Fibroblast of lung (primary cell): ENCODE results near the gene DBH. TPM values are rescaled to one million over a fixed set of nuclear protein-coding genes. Genes with fewer than 3 reads are reported as not detected.

Experiments used
- DNase-seq, 2 donors: peaks; one replicate each; pipeline versions ENCODE4 v3.0.0 to v3.0.0-alpha.2; 2010; ENCODE audit warnings: low read depth in 2 of 2
- H2AFZ ChIP-seq: 2 replicates; pipeline ENCODE4 v1.5.1; 2012; ENCODE audit warnings: low read length, control low read depth, inconsistent platforms
- H3K27ac ChIP-seq: 2 replicates; pipeline ENCODE4 v1.5.1; 2011; ENCODE audit warnings: low read length, control low read depth; ENCODE audit not compliant: insufficient read depth
- H3K27me3 ChIP-seq: 2 replicates; pipeline ENCODE4 v1.5.1; 2011; ENCODE audit warnings: mild to moderate bottlenecking, low read length; ENCODE audit not compliant: control insufficient read depth, insufficient read depth
- H3K36me3 ChIP-seq: 2 replicates; pipeline ENCODE4 v1.5.1; 2011; ENCODE audit warnings: low read length; ENCODE audit not compliant: control insufficient read depth, insufficient read depth
- H3K4me1 ChIP-seq: 2 replicates; pipeline ENCODE4 v1.5.1; 2011; ENCODE audit warnings: low read length; ENCODE audit not compliant: control insufficient read depth, insufficient read depth; ENCODE audit errors: extremely low read depth
- H3K4me2 ChIP-seq: 2 replicates; pipeline ENCODE4 v1.5.1; 2011; ENCODE audit warnings: low read length, control low read depth; ENCODE audit not compliant: insufficient read depth; ENCODE audit errors: extremely low read depth
- H3K4me3 ChIP-seq, 4 experiments: fragments of 200-600 bp in 1 of 4; sonication (generic) in 1 of 4; replicated peaks in 1 of 4; 2 replicates each; pipeline ENCODE4 v1.5.1; 2011 to 2016; ENCODE audit warnings: low read length in 4 of 4, low read depth in 3 of 4, mild to moderate bottlenecking in 3 of 4, control low read depth in 2 of 4, inconsistent platforms in 1 of 4, mixed read lengths in 1 of 4; ENCODE audit not compliant: insufficient read depth in 1 of 4; ENCODE audit errors: control extremely low read depth in 1 of 4
- H3K79me2 ChIP-seq: 2 replicates; pipeline ENCODE4 v1.5.1; 2012; ENCODE audit warnings: mild to moderate bottlenecking, low read length, inconsistent platforms; ENCODE audit not compliant: control insufficient read depth, insufficient read depth
- H3K9ac ChIP-seq: 2 replicates; pipeline ENCODE4 v1.5.1; 2011; ENCODE audit warnings: mild to moderate bottlenecking, low read length, control low read depth; ENCODE audit not compliant: insufficient read depth
- H3K9me3 ChIP-seq: 2 replicates; pipeline ENCODE4 v1.5.1; 2012; ENCODE audit warnings: low read depth, low read length; ENCODE audit not compliant: control insufficient read depth, insufficient read depth
- H4K20me1 ChIP-seq: 2 replicates; pipeline ENCODE4 v1.5.1; 2011; ENCODE audit warnings: low read length; ENCODE audit not compliant: control insufficient read depth, insufficient read depth; ENCODE audit errors: extremely low read depth
- EZH2 ChIP-seq: IDR thresholded peaks from 2 replicates; pipeline ENCODE4 v1.5.1; 2012; ENCODE audit warnings: low read length, control low read depth, mild to moderate bottlenecking; ENCODE audit errors: missing control alignments
- polyA plus RNA-seq, 2 donors: library from polyadenylated mRNA; depleted of rRNA in 1 of 2; stranded (reverse) in 1 of 2; unstranded in 1 of 2; fragments of >200 nt; gene quantifications; 2 replicates each; pipeline ENCODE4 v1.2.1, GENCODE V29; 2011 to 2012; ENCODE audit warnings: missing spikeins in 1 of 2
- total RNA-seq: library from RNA; depleted of rRNA; stranded (reverse); fragments of >200 nt; gene quantifications from 2 replicates; pipeline ENCODE4 v1.2.1, GENCODE V29; 2014
- TF ChIP-seq, protein P1 (sequence below), 2 donors: IDR thresholded peaks in 1 of 2; conservative IDR thresholded peaks in 1 of 2; 1 replicate in 1 of 2; 2 replicates in 1 of 2; pipeline ENCODE4 v1.5.1; 2011 to 2012; ENCODE audit warnings: low read length in 2 of 2, control low read depth in 1 of 2, inconsistent platforms in 1 of 2, low read depth in 1 of 2, mild to moderate bottlenecking in 1 of 2

The DBH gene
- total and polyA plus RNA-seq, 2 donors (not counting 1 experiment from before 2014, with no cell fraction given), result not detected

DNA sequence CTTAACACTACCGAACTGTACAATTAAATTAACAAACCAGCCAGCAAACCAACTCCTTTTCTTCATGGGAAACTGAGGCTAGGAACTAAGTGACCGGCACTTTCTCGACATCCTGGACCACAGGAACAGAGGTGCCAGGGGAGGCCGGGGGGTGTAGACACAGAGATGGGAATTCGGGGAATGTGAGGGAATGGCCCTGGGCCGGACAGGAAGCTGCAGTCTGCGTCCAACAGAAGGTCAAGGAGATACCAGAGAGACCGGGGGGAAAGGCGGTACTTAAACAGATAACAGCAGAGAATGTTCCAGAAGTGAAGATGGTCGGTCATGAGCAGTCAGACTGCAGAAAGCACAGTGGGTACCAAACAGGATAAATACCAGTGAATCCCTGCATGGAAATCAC lies 40.3 kb downstream of the DBH start:
- no peaks in the 10 kb centered on the region for H3K27me3 ChIP-seq
- H3K79me2 ChIP-seq, result no peaks in the 10 kb centered on the region
- DNase-seq, result no peak
- no peak overlapping the region for H3K27ac ChIP-seq
- no peak overlapping the region for H2AFZ ChIP-seq
- H3K36me3 ChIP-seq, result no peaks in the 10 kb centered on the region
- no peak overlapping the region for H3K4me2 ChIP-seq
- H3K4me3 ChIP-seq, result no peak overlapping the region
- H3K9ac ChIP-seq, result no peak overlapping the region
- H4K20me1 ChIP-seq, result no peaks in the 10 kb centered on the region
- TF ChIP-seq, protein P1, sequence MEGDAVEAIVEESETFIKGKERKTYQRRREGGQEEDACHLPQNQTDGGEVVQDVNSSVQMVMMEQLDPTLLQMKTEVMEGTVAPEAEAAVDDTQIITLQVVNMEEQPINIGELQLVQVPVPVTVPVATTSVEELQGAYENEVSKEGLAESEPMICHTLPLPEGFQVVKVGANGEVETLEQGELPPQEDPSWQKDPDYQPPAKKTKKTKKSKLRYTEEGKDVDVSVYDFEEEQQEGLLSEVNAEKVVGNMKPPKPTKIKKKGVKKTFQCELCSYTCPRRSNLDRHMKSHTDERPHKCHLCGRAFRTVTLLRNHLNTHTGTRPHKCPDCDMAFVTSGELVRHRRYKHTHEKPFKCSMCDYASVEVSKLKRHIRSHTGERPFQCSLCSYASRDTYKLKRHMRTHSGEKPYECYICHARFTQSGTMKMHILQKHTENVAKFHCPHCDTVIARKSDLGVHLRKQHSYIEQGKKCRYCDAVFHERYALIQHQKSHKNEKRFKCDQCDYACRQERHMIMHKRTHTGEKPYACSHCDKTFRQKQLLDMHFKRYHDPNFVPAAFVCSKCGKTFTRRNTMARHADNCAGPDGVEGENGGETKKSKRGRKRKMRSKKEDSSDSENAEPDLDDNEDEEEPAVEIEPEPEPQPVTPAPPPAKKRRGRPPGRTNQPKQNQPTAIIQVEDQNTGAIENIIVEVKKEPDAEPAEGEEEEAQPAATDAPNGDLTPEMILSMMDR (conservative IDR thresholded peaks at IDR 0.05 in 1 of 2, IDR thresholded peaks at IDR 0.05 in 1 of 2; ENCODE audit: low read depth in 1 of 2, low read length in 2 of 2), result no peak
- TF ChIP-seq EZH2, result no peak
- H3K4me1 ChIP-seq, result no peaks in the 10 kb centered on the region
- no peaks in the 10 kb centered on the region for H3K9me3 ChIP-seq

DNA sequence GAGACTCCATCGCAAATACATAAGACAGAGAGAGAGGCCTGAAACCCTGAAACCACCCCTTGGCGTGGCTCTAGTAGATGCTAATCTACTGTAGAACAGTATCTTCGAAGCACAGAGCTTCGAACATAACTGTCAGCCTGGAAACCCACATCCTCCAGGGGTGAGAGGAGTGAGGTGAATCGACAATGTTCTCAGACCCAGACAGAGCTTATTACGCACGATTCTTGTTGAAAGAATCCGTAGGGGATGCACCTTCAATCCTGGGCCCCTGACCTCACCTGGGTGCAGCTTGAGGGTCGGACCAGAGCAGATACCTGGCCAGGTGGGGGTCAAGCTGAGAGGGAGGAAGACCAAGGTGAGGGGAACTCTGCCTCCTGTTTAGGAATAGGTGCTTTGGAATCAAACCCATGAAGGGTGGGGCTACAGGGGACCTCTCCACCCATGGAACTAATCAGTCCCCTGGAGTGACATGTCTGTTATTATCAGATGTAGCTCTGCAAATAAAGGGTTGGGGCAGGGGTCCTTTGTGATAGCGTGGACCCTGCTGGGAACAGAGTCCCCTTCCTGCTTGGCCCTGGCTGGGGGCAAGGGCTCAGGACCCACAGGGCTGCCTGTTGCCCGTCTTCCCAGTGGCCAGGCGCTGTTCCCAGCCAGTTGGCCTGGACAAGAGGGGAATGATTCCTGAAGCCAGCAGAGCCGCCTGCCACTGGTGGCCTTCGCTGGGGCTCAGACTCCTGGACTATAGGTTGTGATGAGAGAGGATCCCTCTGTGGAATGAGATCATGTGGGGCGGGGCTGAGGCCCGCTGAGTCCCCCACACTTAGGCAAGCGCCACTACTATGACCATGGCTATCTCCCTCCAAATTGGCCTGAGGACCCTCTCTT lies 41.2 kb downstream of the DBH start:
- Histone ChIP-seq H3K27ac (no peak overlapping the region), H3K4me1 (no peaks in the 10 kb centered on the region), H3K9ac (no peak overlapping the region), H3K4me2 (no peak overlapping the region), H3K79me2 (no peaks in the 10 kb centered on the region), H3K9me3 (no peaks in the 10 kb centered on the region), H3K4me3 (no peak overlapping the region), H3K36me3 (no peaks in the 10 kb centered on the region), H4K20me1 (no peaks in the 10 kb centered on the region), H2AFZ (no peak overlapping the region), H3K27me3 (no peaks in the 10 kb centered on the region)
- DNase-seq, result no peak
- TF ChIP-seq, protein P1 (conservative IDR thresholded peaks at IDR 0.05 in 1 of 2, IDR thresholded peaks at IDR 0.05 in 1 of 2; ENCODE audit: low read depth in 1 of 2, low read length in 2 of 2), result no peak

DNA sequence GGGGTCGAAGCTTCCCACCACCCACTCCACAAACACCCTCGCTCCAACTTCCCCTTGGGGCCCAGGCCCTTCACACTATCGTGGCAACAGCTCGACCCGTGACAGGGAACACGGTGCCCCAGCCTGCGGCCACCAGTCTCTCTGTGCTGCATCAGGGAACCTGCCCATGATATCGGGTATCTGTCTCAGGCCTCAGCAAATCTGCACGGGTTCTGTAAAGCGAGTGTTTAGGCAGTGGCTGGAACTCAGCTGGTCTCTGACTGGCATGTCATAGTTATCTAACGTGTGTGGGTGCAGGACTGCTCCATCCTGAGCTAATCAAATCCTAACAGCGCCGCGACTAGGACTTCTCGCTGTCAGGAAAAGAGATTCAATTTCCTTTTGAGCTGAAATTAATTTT lies 42.9 kb downstream of the DBH start:
- Histone ChIP-seq H2AFZ (no peak overlapping the region), H3K27me3 (no peaks in the 10 kb centered on the region), H3K4me1 (peaks cover 6% of the 10 kb centered on the region), H3K4me3 (no peak overlapping the region), H3K27ac (no peak overlapping the region), H3K36me3 (no peaks in the 10 kb centered on the region), H3K9ac (no peak overlapping the region), H4K20me1 (no peaks in the 10 kb centered on the region), H3K9me3 (no peaks in the 10 kb centered on the region), H3K79me2 (no peaks in the 10 kb centered on the region), H3K4me2 (no peak overlapping the region)
- TF ChIP-seq, protein P1 (conservative IDR thresholded peaks at IDR 0.05 in 1 of 2, IDR thresholded peaks at IDR 0.05 in 1 of 2; ENCODE audit: low read depth in 1 of 2, low read length in 2 of 2), result no peak
- TF ChIP-seq EZH2, result no peak
- DNase-seq, result no peak
